ENCODE measurements around the gene GLRA3. TPM values are rescaled to one million over a fixed set of nuclear protein-coding genes. Genes with fewer than 3 reads are reported as not detected.

GLRA3 gene
- total RNA-seq, 4 donors from 2014 or later: not detected

DNA sequence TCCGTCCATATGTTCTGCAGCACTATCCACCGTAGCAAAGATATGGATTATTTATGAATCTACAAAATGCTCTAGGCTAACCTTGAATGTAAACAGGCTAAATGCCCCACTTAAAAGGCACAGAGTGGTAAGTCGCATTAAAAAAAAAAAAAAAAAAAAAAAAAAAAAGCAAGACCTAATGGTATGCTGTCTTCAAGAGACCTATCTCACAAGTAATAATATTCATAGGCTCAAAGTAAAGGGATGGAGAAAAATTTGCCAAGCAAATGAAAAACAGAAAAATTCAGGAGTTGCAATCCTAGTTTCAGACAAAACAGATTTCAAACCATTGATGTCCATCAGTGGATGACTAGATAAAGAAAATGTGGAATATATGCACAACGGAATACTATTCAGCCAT, 139.4 kb downstream of the GLRA3 start:
- Histone ChIP-seq H3K9me3 (no peaks in the 10 kb centered on the region), H3K4me3 (no peak overlapping the region), H3K4me1 (no peaks in the 10 kb centered on the region), H3K27me3 (no peaks in the 10 kb centered on the region), H3K36me3 (no peaks in the 10 kb centered on the region), H3K27ac (no peak overlapping the region)
- ATAC-seq (no peak), DNase-seq (no peak)
- intact Hi-C loops (cut with DNase I; ENCODE audit: low total_unique reads) (no loop called here), in situ Hi-C loops (cut with MboI; ENCODE audit: low sequenced_read_pairs in 4 of 4) (no loop called here)
- TF ChIP-seq POLR2A (IDR thresholded peaks at IDR 0.05): no peak
- TF ChIP-seq CTCF (IDR thresholded peaks at IDR 0.05 in 4 of 5, conservative IDR thresholded peaks at IDR 0.05 in 1 of 5): no peak

GRCh38 chr4:174686826-174687225, 142.2 kb downstream of the GLRA3 start:
- in situ Hi-C loops (cut with MboI; ENCODE audit: low sequenced_read_pairs in 4 of 4): no loop called here
- Histone ChIP-seq H3K4me3 (no peak overlapping the region), H3K36me3 (no peaks in the 10 kb centered on the region), H3K27me3 (no peaks in the 10 kb centered on the region), H3K9me3 (no peaks in the 10 kb centered on the region), H3K4me1 (no peaks in the 10 kb centered on the region), H3K27ac (no peak overlapping the region)
- DNase-seq: no peak
- intact Hi-C loops (cut with DNase I; ENCODE audit: low total_unique reads): no loop called here
- TF ChIP-seq CTCF (IDR thresholded peaks at IDR 0.05 in 4 of 5, conservative IDR thresholded peaks at IDR 0.05 in 1 of 5) (no peak), POLR2A (IDR thresholded peaks at IDR 0.05) (no peak)
- no peak for ATAC-seq

DNA sequence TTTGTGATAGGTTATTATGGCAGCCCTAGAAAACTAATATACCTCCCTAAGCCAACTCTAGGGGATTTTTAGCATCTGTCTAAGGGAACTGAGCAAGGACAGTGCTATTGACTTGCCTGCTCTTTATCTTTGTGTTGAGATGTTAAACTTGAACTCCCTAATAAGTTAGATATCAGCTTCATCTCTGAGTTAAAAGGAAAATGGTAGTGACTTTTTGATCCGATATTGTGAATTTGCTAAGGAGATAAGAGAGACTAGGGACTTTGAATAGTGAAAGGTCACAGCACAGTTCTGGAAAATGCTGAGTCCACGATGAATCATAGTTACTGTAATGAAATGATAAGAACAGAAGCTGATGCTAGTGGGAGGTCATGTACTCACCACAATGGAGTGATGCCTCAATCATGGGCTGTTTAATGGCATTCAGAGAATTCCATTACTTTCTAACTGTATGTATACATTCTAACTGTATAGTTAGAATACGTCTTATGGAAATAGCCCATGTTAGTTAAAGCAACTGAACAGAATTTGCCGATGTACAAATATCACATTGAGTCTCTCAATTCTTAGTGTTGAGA, 147.2 kb downstream of the GLRA3 start:
- intact Hi-C loops (cut with DNase I; ENCODE audit: low total_unique reads): no loop called here
- Histone ChIP-seq H3K36me3 (no peaks in the 10 kb centered on the region), H3K27ac (no peak overlapping the region), H3K27me3 (no peaks in the 10 kb centered on the region), H3K9me3 (no peaks in the 10 kb centered on the region), H3K4me3 (no peak overlapping the region), H3K4me1 (no peaks in the 10 kb centered on the region)
- in situ Hi-C loops (cut with MboI; ENCODE audit: low sequenced_read_pairs in 4 of 4): no loop called here
- DNase-seq: no peak
- ATAC-seq: no peak
- TF ChIP-seq POLR2A (IDR thresholded peaks at IDR 0.05) (no peak), CTCF (IDR thresholded peaks at IDR 0.05 in 4 of 5, conservative IDR thresholded peaks at IDR 0.05 in 1 of 5) (no peak)

- ATAC-seq (no peak), DNase-seq (no peak)
- H3K27ac ChIP-seq: no peak overlapping the region
- H3K4me3 ChIP-seq: no peak overlapping the region
- no peaks in the 10 kb centered on the region for H3K9me3 ChIP-seq
- H3K36me3 ChIP-seq: no peaks in the 10 kb centered on the region
- H3K27me3 ChIP-seq: no peaks in the 10 kb centered on the region
- in situ Hi-C loops (cut with MboI; ENCODE audit: low sequenced_read_pairs in 4 of 4): no loop called here
- TF ChIP-seq POLR2A (IDR thresholded peaks at IDR 0.05) (no peak), CTCF (IDR thresholded peaks at IDR 0.05 in 4 of 5, conservative IDR thresholded peaks at IDR 0.05 in 1 of 5) (no peak)
- intact Hi-C loops (cut with DNase I; ENCODE audit: low total_unique reads): no loop called here
- no peaks in the 10 kb centered on the region for H3K4me1 ChIP-seq
These were observed 154.7 kb downstream of the GLRA3 start for GRCh38 chr4:174674305-174674840.

GRCh38 chr4:174673865-174674264, 155.2 kb downstream of the GLRA3 start:
- no peak overlapping the region for H3K27ac ChIP-seq
- no peaks in the 10 kb centered on the region for H3K36me3 ChIP-seq
- no peaks in the 10 kb centered on the region for H3K4me1 ChIP-seq
- no peaks in the 10 kb centered on the region for H3K27me3 ChIP-seq
- no peak overlapping the region for H3K4me3 ChIP-seq
- TF ChIP-seq CTCF (IDR thresholded peaks at IDR 0.05 in 4 of 5, conservative IDR thresholded peaks at IDR 0.05 in 1 of 5): no peak
- TF ChIP-seq POLR2A (IDR thresholded peaks at IDR 0.05): no peak
- intact Hi-C loops (cut with DNase I; ENCODE audit: low total_unique reads) (no loop called here), in situ Hi-C loops (cut with MboI; ENCODE audit: low sequenced_read_pairs in 4 of 4) (no loop called here)
- H3K9me3 ChIP-seq: no peaks in the 10 kb centered on the region
- ATAC-seq: no peak
- DNase-seq: no peak
